Measurements from ENCODE around the gene CSK. TPM values are rescaled to one million over a fixed set of nuclear protein-coding genes. Genes with fewer than 3 reads are reported as not detected.
A peak's percentile ranks its signal among the peaks of the same experiment; 100 is the strongest.

Gene CSK
- total RNA-seq, 1 donor from 2014 or later = 57.0 TPM

DNA sequence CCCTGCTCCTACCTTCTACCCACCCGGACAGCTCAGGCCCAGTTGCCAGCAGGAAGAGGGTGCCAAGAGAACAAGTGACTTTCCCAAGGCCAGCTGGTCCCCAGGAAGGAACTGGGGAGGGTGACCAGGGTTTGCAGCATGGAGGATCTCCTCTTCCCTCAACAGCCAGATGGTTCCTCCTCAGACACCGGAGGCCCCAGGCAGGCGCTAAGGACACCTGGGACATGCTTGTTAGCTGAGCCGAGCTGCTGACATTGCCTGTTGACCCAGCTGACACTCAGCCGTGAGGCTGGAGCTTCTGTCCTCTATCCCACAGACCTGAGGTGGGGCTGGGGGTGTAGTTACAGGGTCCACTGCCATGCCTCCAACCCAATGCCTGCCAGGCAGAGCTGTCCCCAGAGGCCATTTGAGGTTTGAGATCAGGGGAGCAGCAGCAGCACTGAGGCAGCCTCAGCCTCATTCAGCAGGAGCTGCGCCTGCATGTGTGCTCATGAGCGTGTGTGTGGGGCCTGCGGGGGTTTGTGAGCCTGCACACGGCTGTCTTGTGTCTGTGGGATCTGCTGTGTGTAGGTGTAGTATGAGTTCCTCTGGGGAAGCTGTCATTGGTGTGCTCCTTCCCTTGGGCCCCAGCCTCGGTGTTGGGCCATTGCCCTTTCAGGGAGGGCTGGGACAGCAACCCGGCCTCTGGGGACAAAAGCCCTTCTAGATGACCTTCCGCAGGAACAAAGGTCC is 51.7 kb downstream of the CSK start:
- Mint-ChIP-seq H3K27me3 (ENCODE audit: unreplicated experiment) (no peaks in the 10 kb centered on the region), H3K9me3 (ENCODE audit: unreplicated experiment) (no peaks in the 10 kb centered on the region), H3K4me1 (ENCODE audit: unreplicated experiment) (no peaks in the 10 kb centered on the region), H3K4me3 (ENCODE audit: unreplicated experiment) (no peak overlapping the region), H3K27ac (ENCODE audit: unreplicated experiment) (no peak overlapping the region), H3K36me3 (ENCODE audit: unreplicated experiment) (no peaks in the 10 kb centered on the region)
- DNase-seq (ENCODE audit: extremely low spot score, unreplicated experiment) = no peak
- TF ChIP-seq, protein P1, sequence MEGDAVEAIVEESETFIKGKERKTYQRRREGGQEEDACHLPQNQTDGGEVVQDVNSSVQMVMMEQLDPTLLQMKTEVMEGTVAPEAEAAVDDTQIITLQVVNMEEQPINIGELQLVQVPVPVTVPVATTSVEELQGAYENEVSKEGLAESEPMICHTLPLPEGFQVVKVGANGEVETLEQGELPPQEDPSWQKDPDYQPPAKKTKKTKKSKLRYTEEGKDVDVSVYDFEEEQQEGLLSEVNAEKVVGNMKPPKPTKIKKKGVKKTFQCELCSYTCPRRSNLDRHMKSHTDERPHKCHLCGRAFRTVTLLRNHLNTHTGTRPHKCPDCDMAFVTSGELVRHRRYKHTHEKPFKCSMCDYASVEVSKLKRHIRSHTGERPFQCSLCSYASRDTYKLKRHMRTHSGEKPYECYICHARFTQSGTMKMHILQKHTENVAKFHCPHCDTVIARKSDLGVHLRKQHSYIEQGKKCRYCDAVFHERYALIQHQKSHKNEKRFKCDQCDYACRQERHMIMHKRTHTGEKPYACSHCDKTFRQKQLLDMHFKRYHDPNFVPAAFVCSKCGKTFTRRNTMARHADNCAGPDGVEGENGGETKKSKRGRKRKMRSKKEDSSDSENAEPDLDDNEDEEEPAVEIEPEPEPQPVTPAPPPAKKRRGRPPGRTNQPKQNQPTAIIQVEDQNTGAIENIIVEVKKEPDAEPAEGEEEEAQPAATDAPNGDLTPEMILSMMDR (IDR thresholded peaks at IDR 0.05) = no peak

DNA sequence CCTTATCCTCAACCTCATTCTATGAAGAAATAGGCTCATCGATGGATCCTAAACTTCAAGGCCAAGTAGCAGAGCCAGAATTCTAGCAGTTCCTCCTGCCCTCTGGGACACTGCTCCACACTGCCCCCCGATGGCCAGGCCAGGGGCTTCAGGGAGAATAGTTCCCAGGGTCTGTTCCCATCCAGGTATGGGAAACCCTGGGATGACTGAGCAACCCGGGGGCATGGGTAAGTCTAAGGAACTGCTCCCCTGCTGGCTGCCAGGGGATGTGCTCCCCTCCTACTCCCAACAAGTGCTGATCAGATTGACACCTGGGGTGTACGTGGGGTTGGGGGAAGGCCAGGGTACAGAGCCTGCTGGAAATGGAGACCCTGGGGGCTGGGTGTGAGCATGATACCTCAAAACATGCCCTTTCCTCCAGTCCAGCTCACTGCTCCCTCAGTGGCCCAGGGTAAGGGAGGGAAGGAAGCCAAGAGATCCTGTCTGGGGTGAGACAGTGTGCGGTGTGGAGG is 53.5 kb downstream of the CSK start:
- TF ChIP-seq, protein P1 (IDR thresholded peaks at IDR 0.05) = peak; percentile 71
- no peaks in the 10 kb centered on the region for H3K4me1 Mint-ChIP-seq (ENCODE audit: unreplicated experiment)
- no peak overlapping the region for H3K27ac Mint-ChIP-seq (ENCODE audit: unreplicated experiment)
- no peak overlapping the region for H3K4me3 Mint-ChIP-seq (ENCODE audit: unreplicated experiment)
- H3K27me3 Mint-ChIP-seq (ENCODE audit: unreplicated experiment) = no peaks in the 10 kb centered on the region
- no peaks in the 10 kb centered on the region for H3K9me3 Mint-ChIP-seq (ENCODE audit: unreplicated experiment)
- peaks cover 4% of the 10 kb centered on the region for H3K36me3 Mint-ChIP-seq (ENCODE audit: unreplicated experiment)
- DNase-seq (ENCODE audit: extremely low spot score, unreplicated experiment) = no peak

DNA sequence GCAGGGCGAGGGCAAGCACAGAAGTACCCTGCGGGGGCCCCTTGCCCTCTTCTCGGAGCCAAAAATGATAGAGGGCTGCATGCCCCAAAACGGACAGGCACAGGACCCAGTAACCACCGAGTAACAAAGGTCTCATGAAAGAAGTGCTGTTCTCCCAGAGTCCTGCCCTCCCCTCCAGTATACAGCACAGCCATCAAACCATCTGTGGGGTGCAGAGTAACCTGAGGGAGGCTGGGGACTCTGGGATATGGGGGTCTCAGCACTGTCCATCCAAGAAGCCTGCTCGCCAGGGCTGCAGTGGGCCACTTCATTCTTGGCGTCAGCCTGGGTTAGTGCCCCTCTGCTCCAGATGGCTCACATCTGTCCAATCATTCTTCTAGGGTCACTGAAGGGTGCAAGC is 55.0 kb downstream of the CSK start:
- TF ChIP-seq, protein P1 (IDR thresholded peaks at IDR 0.05) = no peak
- Mint-ChIP-seq H3K36me3 (ENCODE audit: unreplicated experiment) (peaks cover 4% of the 10 kb centered on the region), H3K4me3 (ENCODE audit: unreplicated experiment) (no peak overlapping the region), H3K9me3 (ENCODE audit: unreplicated experiment) (no peaks in the 10 kb centered on the region), H3K27ac (ENCODE audit: unreplicated experiment) (no peak overlapping the region), H3K4me1 (ENCODE audit: unreplicated experiment) (peaks cover 9% of the 10 kb centered on the region), H3K27me3 (ENCODE audit: unreplicated experiment) (no peaks in the 10 kb centered on the region)
- DNase-seq (ENCODE audit: extremely low spot score, unreplicated experiment) = no peak

DNA sequence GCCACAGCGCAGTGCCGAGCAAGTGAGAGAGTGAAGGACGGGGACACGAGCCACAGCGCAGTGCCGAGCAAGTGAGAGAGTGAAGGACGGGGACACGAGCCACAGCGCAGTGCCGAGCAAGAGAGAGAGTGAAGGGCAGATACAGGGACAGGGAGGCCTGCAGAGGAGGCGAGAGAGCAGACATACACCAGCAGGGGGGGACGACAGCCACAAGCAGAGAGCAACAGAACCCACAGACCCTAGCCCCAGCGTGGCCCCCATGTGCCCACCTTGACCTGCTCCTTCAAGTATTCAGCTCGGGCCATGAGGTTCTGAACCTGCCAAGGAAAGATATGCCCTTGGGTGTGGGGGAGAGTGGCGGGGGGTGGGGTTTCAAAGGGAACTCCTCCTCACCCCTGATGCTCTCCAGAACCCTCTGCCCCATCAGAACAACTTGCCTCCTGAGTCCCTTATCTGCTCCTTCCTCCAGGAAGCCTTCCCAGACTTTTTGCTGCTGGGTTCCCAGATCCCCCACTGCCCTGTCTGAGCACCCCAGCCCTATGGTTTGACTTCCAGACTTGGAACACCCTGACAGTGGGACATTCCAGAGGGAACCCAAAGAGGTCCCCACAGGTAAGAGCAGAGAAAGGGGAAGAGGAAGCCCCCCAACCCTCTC is 55.7 kb downstream of the CSK start:
- H3K27ac Mint-ChIP-seq (ENCODE audit: unreplicated experiment) = no peak overlapping the region
- no peaks in the 10 kb centered on the region for H3K27me3 Mint-ChIP-seq (ENCODE audit: unreplicated experiment)
- TF ChIP-seq, protein P1 (IDR thresholded peaks at IDR 0.05) = no peak
- H3K4me3 Mint-ChIP-seq (ENCODE audit: unreplicated experiment) = no peak overlapping the region
- H3K4me1 Mint-ChIP-seq (ENCODE audit: unreplicated experiment) = peaks cover 14% of the 10 kb centered on the region
- no peak for DNase-seq (ENCODE audit: extremely low spot score, unreplicated experiment)
- no peaks in the 10 kb centered on the region for H3K9me3 Mint-ChIP-seq (ENCODE audit: unreplicated experiment)
- H3K36me3 Mint-ChIP-seq (ENCODE audit: unreplicated experiment) = peaks cover 4% of the 10 kb centered on the region

DNA sequence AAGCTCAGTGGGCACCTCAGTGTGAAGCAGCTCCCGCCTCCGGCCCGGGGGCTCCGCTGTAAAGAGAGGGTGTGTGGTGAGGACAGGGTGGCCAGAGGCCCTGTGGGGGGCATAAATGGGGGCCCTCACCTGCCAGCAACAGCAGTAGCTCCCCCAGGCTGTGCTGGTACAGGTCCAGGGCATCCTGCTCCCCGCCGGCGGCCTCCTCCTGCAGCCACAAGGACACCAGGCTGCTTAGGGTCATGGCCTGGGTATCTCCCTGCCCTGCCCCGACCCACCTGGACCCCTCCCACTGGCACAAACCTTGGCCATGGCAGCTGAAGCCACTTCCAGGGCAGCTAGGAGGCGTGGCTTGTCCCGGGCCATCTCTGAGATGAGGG is 56.2 kb downstream of the CSK start:
- no peaks in the 10 kb centered on the region for H3K27me3 Mint-ChIP-seq (ENCODE audit: unreplicated experiment)
- H3K4me3 Mint-ChIP-seq (ENCODE audit: unreplicated experiment) = no peak overlapping the region
- TF ChIP-seq, protein P1 (IDR thresholded peaks at IDR 0.05) = no peak
- no peak for DNase-seq (ENCODE audit: extremely low spot score, unreplicated experiment)
- H3K9me3 Mint-ChIP-seq (ENCODE audit: unreplicated experiment) = no peaks in the 10 kb centered on the region
- peaks cover 15% of the 10 kb centered on the region for H3K4me1 Mint-ChIP-seq (ENCODE audit: unreplicated experiment)
- H3K27ac Mint-ChIP-seq (ENCODE audit: unreplicated experiment) = no peak overlapping the region
- H3K36me3 Mint-ChIP-seq (ENCODE audit: unreplicated experiment) = peaks cover 4% of the 10 kb centered on the region

All from osteocyte (in vitro differentiated cells).